ENCODE data around the gene CNNM2.

The CNNM2 gene

GRCh38 chr10:103100620-103101019 is 182.5 kb downstream of the CNNM2 start:
- in situ Hi-C loops (cut with MboI; ENCODE audit: low sequenced_read_pairs): no loop called here

- in situ Hi-C loops (cut with MboI; ENCODE audit: low sequenced_read_pairs): no loop called here
These were observed 184.1 kb downstream of the CNNM2 start for GRCh38 chr10:103102195-103102594.

GRCh38 chr10:103103989-103104388 is 185.9 kb downstream of the CNNM2 start:
- in situ Hi-C loops (cut with MboI; ENCODE audit: low sequenced_read_pairs): no loop called here

- in situ Hi-C loops (cut with MboI; ENCODE audit: low sequenced_read_pairs): no loop called here
These were observed 186.6 kb downstream of the CNNM2 start for GRCh38 chr10:103104721-103105120.

GRCh38 chr10:103105462-103105861 is 187.4 kb downstream of the CNNM2 start:
- in situ Hi-C loops (cut with MboI; ENCODE audit: low sequenced_read_pairs): no loop called here

GRCh38 chr10:103106539-103106938 is 188.4 kb downstream of the CNNM2 start:
- in situ Hi-C loops (cut with MboI; ENCODE audit: low sequenced_read_pairs): no loop called here

GRCh38 chr10:103109821-103110220 is 191.7 kb downstream of the CNNM2 start:
- in situ Hi-C loops (cut with MboI; ENCODE audit: low sequenced_read_pairs): no loop called here

- in situ Hi-C loops (cut with MboI; ENCODE audit: low sequenced_read_pairs): no loop called here
These were observed 192.3 kb downstream of the CNNM2 start for GRCh38 chr10:103110407-103110806.

GRCh38 chr10:103111031-103111917 is 193.2 kb downstream of the CNNM2 start:
- in situ Hi-C loops (cut with MboI; ENCODE audit: low sequenced_read_pairs): no loop called here

- in situ Hi-C loops (cut with MboI; ENCODE audit: low sequenced_read_pairs): no loop called here
These were observed 194.1 kb downstream of the CNNM2 start for GRCh38 chr10:103111918-103112877.

GRCh38 chr10:103114876-103115275 is 196.8 kb downstream of the CNNM2 start:
- in situ Hi-C loops (cut with MboI; ENCODE audit: low sequenced_read_pairs): no loop called here

GRCh38 chr10:103117247-103117646 is 199.2 kb downstream of the CNNM2 start:
- in situ Hi-C loops (cut with MboI; ENCODE audit: low sequenced_read_pairs): no loop called here

- in situ Hi-C loops (cut with MboI; ENCODE audit: low sequenced_read_pairs): no loop called here
These were observed 202.5 kb downstream of the CNNM2 start for GRCh38 chr10:103120546-103120945.

- in situ Hi-C loops (cut with MboI; ENCODE audit: low sequenced_read_pairs): no loop called here
These were observed 203.1 kb downstream of the CNNM2 start for GRCh38 chr10:103120977-103121735.

GRCh38 chr10:103123282-103124024 is 205.4 kb downstream of the CNNM2 start:
- in situ Hi-C loops (cut with MboI; ENCODE audit: low sequenced_read_pairs): no loop called here

- in situ Hi-C loops (cut with MboI; ENCODE audit: low sequenced_read_pairs): no loop called here
These were observed 206.5 kb downstream of the CNNM2 start for GRCh38 chr10:103124420-103125096.

GRCh38 chr10:103125323-103126267 is 207.5 kb downstream of the CNNM2 start:
- in situ Hi-C loops (cut with MboI; ENCODE audit: low sequenced_read_pairs): no loop called here

GRCh38 chr10:103127241-103127640 is 209.1 kb downstream of the CNNM2 start:
- in situ Hi-C loops (cut with MboI; ENCODE audit: low sequenced_read_pairs): no loop called here

All from hTERT RPE-1 (cell line).